MV-4-11 (cell line): ENCODE results near the gene POU5F2.

Experiments used
- DNase-seq: peaks from one replicate; lab custom pipeline; 2025; lab: John Stamatoyannopoulos, UW

POU5F2 gene

GRCh38 chr5:93716453-93716852, 24.9 kb downstream of the POU5F2 start:
- DNase-seq = no peak

- DNase-seq = no peak
Observed at GRCh38 chr5:93715761-93716160, 25.6 kb downstream of the POU5F2 start.

GRCh38 chr5:93715327-93715726, 26.1 kb downstream of the POU5F2 start:
- DNase-seq = no peak

- no peak for DNase-seq
Observed at GRCh38 chr5:93708442-93708841, 33.0 kb downstream of the POU5F2 start.

- no peak for DNase-seq
Observed at GRCh38 chr5:93705896-93706295, 35.5 kb downstream of the POU5F2 start.

GRCh38 chr5:93704996-93705395, 36.4 kb downstream of the POU5F2 start:
- DNase-seq = no peak

GRCh38 chr5:93691997-93692396, 49.4 kb downstream of the POU5F2 start:
- no peak for DNase-seq
